ENCODE measurements around the gene PYROXD2. TPM values are rescaled to one million over a fixed set of nuclear protein-coding genes. Genes with fewer than 3 reads are reported as not detected.

The PYROXD2 gene
- total RNA-seq, 1 experiment from 2014 or later: 8.1 TPM

DNA sequence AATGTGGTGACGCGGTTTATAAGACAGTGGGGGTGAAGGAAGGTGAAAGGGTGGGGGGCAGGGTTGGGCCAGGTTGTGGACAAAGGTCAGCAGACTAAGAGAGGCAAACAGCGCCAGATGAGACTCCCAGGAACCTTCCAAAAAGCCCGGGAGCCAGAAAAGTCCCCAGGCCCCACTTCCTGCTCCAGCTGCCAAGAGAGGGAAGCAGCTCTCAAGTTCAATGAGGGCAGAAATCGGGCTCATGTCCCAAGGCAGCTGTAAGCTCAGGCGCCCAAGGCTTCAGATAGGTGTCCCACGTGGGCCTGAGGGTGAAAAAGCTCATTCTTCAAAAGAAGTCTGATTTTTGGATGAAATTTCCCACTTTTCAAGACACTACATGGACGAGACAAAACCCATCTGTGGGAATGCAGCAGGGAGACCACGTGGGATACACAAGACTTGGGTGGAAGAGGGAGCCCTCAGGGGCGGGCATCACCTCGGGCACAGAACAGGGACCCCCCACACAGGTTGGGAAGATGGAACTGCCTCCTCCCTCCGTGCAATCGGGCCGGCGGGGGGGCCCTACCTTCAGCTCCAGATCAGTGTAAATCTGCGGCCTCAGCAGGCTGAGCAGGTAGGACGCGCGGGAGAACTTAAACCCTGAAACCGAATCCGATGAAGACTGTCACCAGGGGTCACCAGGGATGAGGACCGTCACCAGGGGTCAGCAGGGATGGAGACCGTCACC is 7.8 kb downstream of the PYROXD2 start:
- TF ChIP-seq, protein P1, sequence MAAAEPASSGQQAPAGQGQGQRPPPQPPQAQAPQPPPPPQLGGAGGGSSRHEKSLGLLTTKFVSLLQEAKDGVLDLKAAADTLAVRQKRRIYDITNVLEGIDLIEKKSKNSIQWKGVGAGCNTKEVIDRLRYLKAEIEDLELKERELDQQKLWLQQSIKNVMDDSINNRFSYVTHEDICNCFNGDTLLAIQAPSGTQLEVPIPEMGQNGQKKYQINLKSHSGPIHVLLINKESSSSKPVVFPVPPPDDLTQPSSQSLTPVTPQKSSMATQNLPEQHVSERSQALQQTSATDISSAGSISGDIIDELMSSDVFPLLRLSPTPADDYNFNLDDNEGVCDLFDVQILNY (CRISPR knock-in tag; IDR thresholded peaks at IDR 0.05): no peak
- TF ChIP-seq PRRX2 (CRISPR knock-in tag; IDR thresholded peaks at IDR 0.05) (no peak), NFE2L1 (CRISPR knock-in tag; IDR thresholded peaks at IDR 0.05) (no peak), NR2C2 (CRISPR knock-in tag; IDR thresholded peaks at IDR 0.05) (no peak), ATF3 (CRISPR knock-in tag; conservative IDR thresholded peaks at IDR 0.05) (no peak), ZNF416 (CRISPR knock-in tag; IDR thresholded peaks at IDR 0.05) (no peak), TEAD4 (CRISPR knock-in tag; IDR thresholded peaks at IDR 0.05) (no peak), CREB1 (CRISPR knock-in tag; IDR thresholded peaks at IDR 0.05) (no peak), CDX4 (CRISPR knock-in tag; IDR thresholded peaks at IDR 0.05; ENCODE audit: borderline replicate concordance) (no peak), ZNF219 (CRISPR knock-in tag; IDR thresholded peaks at IDR 0.05; ENCODE audit: borderline replicate concordance) (no peak), IRF2 (CRISPR knock-in tag; IDR thresholded peaks at IDR 0.05; ENCODE audit: borderline replicate concordance, low read depth) (no peak), NFATC4 (CRISPR knock-in tag; IDR thresholded peaks at IDR 0.05) (no peak), FOXP1 (CRISPR knock-in tag; IDR thresholded peaks at IDR 0.05; ENCODE audit: borderline replicate concordance) (no peak), RELA (CRISPR knock-in tag; IDR thresholded peaks at IDR 0.05; ENCODE audit: borderline replicate concordance) (no peak), TCF7 (CRISPR knock-in tag; IDR thresholded peaks at IDR 0.05; ENCODE audit: low read depth) (no peak)
- TF ChIP-seq, protein P2, sequence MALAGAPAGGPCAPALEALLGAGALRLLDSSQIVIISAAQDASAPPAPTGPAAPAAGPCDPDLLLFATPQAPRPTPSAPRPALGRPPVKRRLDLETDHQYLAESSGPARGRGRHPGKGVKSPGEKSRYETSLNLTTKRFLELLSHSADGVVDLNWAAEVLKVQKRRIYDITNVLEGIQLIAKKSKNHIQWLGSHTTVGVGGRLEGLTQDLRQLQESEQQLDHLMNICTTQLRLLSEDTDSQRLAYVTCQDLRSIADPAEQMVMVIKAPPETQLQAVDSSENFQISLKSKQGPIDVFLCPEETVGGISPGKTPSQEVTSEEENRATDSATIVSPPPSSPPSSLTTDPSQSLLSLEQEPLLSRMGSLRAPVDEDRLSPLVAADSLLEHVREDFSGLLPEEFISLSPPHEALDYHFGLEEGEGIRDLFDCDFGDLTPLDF (CRISPR knock-in tag; IDR thresholded peaks at IDR 0.05): no peak
- TF ChIP-seq, protein P3, sequence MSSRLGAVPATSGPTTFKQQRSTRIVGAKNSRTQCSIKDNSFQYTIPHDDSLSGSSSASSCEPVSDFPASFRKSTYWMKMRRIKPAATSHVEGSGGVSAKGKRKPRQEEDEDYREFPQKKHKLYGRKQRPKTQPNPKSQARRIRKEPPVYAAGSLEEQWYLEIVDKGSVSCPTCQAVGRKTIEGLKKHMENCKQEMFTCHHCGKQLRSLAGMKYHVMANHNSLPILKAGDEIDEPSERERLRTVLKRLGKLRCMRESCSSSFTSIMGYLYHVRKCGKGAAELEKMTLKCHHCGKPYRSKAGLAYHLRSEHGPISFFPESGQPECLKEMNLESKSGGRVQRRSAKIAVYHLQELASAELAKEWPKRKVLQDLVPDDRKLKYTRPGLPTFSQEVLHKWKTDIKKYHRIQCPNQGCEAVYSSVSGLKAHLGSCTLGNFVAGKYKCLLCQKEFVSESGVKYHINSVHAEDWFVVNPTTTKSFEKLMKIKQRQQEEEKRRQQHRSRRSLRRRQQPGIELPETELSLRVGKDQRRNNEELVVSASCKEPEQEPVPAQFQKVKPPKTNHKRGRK (CRISPR knock-in tag; IDR thresholded peaks at IDR 0.05; ENCODE audit: borderline replicate concordance): no peak
- TF ChIP-seq, protein P4, sequence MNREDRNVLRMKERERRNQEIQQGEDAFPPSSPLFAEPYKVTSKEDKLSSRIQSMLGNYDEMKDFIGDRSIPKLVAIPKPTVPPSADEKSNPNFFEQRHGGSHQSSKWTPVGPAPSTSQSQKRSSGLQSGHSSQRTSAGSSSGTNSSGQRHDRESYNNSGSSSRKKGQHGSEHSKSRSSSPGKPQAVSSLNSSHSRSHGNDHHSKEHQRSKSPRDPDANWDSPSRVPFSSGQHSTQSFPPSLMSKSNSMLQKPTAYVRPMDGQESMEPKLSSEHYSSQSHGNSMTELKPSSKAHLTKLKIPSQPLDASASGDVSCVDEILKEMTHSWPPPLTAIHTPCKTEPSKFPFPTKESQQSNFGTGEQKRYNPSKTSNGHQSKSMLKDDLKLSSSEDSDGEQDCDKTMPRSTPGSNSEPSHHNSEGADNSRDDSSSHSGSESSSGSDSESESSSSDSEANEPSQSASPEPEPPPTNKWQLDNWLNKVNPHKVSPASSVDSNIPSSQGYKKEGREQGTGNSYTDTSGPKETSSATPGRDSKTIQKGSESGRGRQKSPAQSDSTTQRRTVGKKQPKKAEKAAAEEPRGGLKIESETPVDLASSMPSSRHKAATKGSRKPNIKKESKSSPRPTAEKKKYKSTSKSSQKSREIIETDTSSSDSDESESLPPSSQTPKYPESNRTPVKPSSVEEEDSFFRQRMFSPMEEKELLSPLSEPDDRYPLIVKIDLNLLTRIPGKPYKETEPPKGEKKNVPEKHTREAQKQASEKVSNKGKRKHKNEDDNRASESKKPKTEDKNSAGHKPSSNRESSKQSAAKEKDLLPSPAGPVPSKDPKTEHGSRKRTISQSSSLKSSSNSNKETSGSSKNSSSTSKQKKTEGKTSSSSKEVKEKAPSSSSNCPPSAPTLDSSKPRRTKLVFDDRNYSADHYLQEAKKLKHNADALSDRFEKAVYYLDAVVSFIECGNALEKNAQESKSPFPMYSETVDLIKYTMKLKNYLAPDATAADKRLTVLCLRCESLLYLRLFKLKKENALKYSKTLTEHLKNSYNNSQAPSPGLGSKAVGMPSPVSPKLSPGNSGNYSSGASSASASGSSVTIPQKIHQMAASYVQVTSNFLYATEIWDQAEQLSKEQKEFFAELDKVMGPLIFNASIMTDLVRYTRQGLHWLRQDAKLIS (CRISPR knock-in tag; IDR thresholded peaks at IDR 0.05; ENCODE audit: borderline replicate concordance): no peak
- TF ChIP-seq, protein P5, sequence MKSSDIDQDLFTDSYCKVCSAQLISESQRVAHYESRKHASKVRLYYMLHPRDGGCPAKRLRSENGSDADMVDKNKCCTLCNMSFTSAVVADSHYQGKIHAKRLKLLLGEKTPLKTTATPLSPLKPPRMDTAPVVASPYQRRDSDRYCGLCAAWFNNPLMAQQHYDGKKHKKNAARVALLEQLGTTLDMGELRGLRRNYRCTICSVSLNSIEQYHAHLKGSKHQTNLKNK (CRISPR knock-in tag; IDR thresholded peaks at IDR 0.05): no peak
- ATAC-seq: no peak
- H3K9me3 Mint-ChIP-seq: no peaks in the 10 kb centered on the region
- POLR2A ChIA-PET: no interaction called here
- no peaks in the 10 kb centered on the region; the same call in 1 of the 2 replicates for H3K36me3 Mint-ChIP-seq
- CTCF ChIA-PET: interaction anchor here (1.0 kb wide), 1 partner anchor 8 kb away, joined by 4 read pairs; the partner anchor contains the start of gene PYROXD2
- H3K4me1 Mint-ChIP-seq: peaks cover 8% of the 10 kb centered on the region
- no peaks in the 10 kb centered on the region for H3K27me3 Mint-ChIP-seq (ENCODE audit: low read depth)
- DNase-seq (ENCODE audit: low spot score): no peak
- no peak overlapping the region for H3K27ac Mint-ChIP-seq
- no peak overlapping the region for H3K4me3 Mint-ChIP-seq

Measured in WTC11 (cell line).